Tibial artery (tissue), 4 donors: ENCODE data around the gene SEC23IP.
"Not testable (repeated sequence)": the region's sequence is repeated elsewhere in the genome, so short reads cannot be mapped to it uniquely, and the experiment has no call there.

Experiments used
- DNase-seq, 2 donors: peaks; one replicate each; pipeline ENCODE4 v3.0.0-alpha.2; 2019
- H3K27ac ChIP-seq, 2 donors: fragments of 200-600 bp; sonication (generic) in 1 of 2; 1 replicate in 1 of 2; 2 replicates in 1 of 2; pipeline ENCODE4 v1.5.1; 2018 to 2019; ENCODE audit warnings: mild to moderate bottlenecking in 1 of 2
- H3K27me3 ChIP-seq, 2 donors: fragments of 200-600 bp; sonication (generic) in 1 of 2; one replicate each; pipeline versions ENCODE4 v1.5.1 to v1.6.0; 2016 to 2019
- H3K36me3 ChIP-seq, 3 donors: fragments of 200-600 bp; sonication (generic) in 2 of 3; one replicate each; pipeline ENCODE4 v1.5.1; 2016 to 2019; ENCODE audit warnings: mild to moderate bottlenecking in 2 of 3
- H3K4me1 ChIP-seq, 4 donors: fragments of 200-600 bp; sonication (generic) in 2 of 4; 1 replicate in 3 of 4; 2 replicates in 1 of 4; pipeline ENCODE4 v1.5.1; 2016 to 2019
- H3K4me3 ChIP-seq, 2 donors: fragments of 200-600 bp; sonication (generic) in 1 of 2; 1 replicate in 1 of 2; 2 replicates in 1 of 2; pipeline ENCODE4 v1.5.1; 2018 to 2019; ENCODE audit warnings: mild to moderate bottlenecking in 2 of 2
- H3K9me3 ChIP-seq, 3 donors: fragments of 200-600 bp; sonication (generic) in 1 of 3; one replicate each; pipeline ENCODE4 v1.5.1; 2016 to 2019
- CTCF ChIP-seq, 2 experiments: fragments of 200-600 bp in 1 of 2; fragments of 450-650 bp in 1 of 2; IDR thresholded peaks; one replicate each; pipeline ENCODE4 v1.5.1; 2017 to 2019; ENCODE audit warnings: antibody characterized with exemption in 2 of 2, mild to moderate bottlenecking in 1 of 2, moderate library complexity in 1 of 2
- intact Hi-C: fragments of 100-400 bp; cut with DNase I; formaldehyde crosslinking; loops from one replicate; pipeline ENCODE4 v1.15.0; 2023; ENCODE audit warnings: low total_unique reads

SEC23IP gene

GRCh38 chr10:119903946-119904666 is 11.6 kb downstream of the SEC23IP start:
- H3K4me1 ChIP-seq: peaks cover 0 to 16% (median 1%) of the 10 kb centered on the region in 4 donors
- H3K36me3 ChIP-seq: peaks cover 50 to 72% (median 58%) of the 10 kb centered on the region in 3 donors
- no peak for TF ChIP-seq CTCF (IDR thresholded peaks at IDR 0.05)
- H3K27ac ChIP-seq: no peak overlapping the region
- no peaks in the 10 kb centered on the region for H3K27me3 ChIP-seq
- no peak for DNase-seq
- H3K9me3 ChIP-seq: no peaks in the 10 kb centered on the region
- intact Hi-C loops: no loop called here
- no peak overlapping the region for H3K4me3 ChIP-seq

GRCh38 chr10:119907695-119908094 is 15.2 kb downstream of the SEC23IP start:
- not testable (repeated sequence) for H3K4me1 ChIP-seq
- peaks cover 58 to 96% (median 65%) of the 10 kb centered on the region in 3 donors for H3K36me3 ChIP-seq

GRCh38 chr10:119908166-119908565 is 15.6 kb downstream of the SEC23IP start:
- no peak for DNase-seq
- H3K4me1 ChIP-seq: no peaks in the 10 kb centered on the region
- H3K4me3 ChIP-seq: no peak overlapping the region
- intact Hi-C loops: no loop called here
- H3K27me3 ChIP-seq: no peaks in the 10 kb centered on the region
- no peak overlapping the region for H3K27ac ChIP-seq
- H3K36me3 ChIP-seq: peaks cover 58 to 96% (median 65%) of the 10 kb centered on the region in 3 donors
- TF ChIP-seq CTCF (IDR thresholded peaks at IDR 0.05): no peak
- H3K9me3 ChIP-seq: no peaks in the 10 kb centered on the region

More at GRCh38 chr10:119907695-119908094, 15.2 kb downstream of the SEC23IP start:
- DNase-seq, H3K27me3 ChIP-seq, H3K9me3 ChIP-seq, H3K4me3 ChIP-seq, H3K27ac ChIP-seq, intact Hi-C loops: not testable (repeated sequence)

GRCh38 chr10:119910689-119911088 is 18.2 kb downstream of the SEC23IP start:
- Histone ChIP-seq H3K27ac (no peak overlapping the region), H3K4me3 (no peak overlapping the region), H3K36me3 (peaks cover 62 to 96% (median 63%) of the 10 kb centered on the region in 3 donors), H3K9me3 (no peaks in the 10 kb centered on the region), H3K4me1 (no peaks in the 10 kb centered on the region), H3K27me3 (no peaks in the 10 kb centered on the region)
- TF ChIP-seq CTCF (IDR thresholded peaks at IDR 0.05): no peak
- intact Hi-C loops: no loop called here
- no peak for DNase-seq

GRCh38 chr10:119917777-119918176 is 25.2 kb downstream of the SEC23IP start:
- Histone ChIP-seq H3K4me1 (no peaks in the 10 kb centered on the region), H3K27me3 (no peaks in the 10 kb centered on the region), H3K9me3 (no peaks in the 10 kb centered on the region), H3K27ac (no peak overlapping the region), H3K4me3 (no peak overlapping the region), H3K36me3 (peaks cover 94 to 100% (median 94%) of the 10 kb centered on the region in 3 donors)
- intact Hi-C loops: no loop called here
- no peak for DNase-seq
- no peak for TF ChIP-seq CTCF (IDR thresholded peaks at IDR 0.05)

GRCh38 chr10:119919271-119919670 is 26.7 kb downstream of the SEC23IP start:
- no peaks in the 10 kb centered on the region for H3K27me3 ChIP-seq
- no peaks in the 10 kb centered on the region for H3K4me1 ChIP-seq
- intact Hi-C loops: no loop called here
- no peak for DNase-seq
- no peaks in the 10 kb centered on the region for H3K9me3 ChIP-seq
- H3K36me3 ChIP-seq: peaks cover 79 to 100% (median 92%) of the 10 kb centered on the region in 3 donors
- no peak for TF ChIP-seq CTCF (IDR thresholded peaks at IDR 0.05)
- no peak overlapping the region for H3K27ac ChIP-seq
- no peak overlapping the region for H3K4me3 ChIP-seq
